ENCODE data around the gene TLE4.

The TLE4 gene

GRCh38 chr9:79662537-79662956, 90.8 kb downstream of the TLE4 start:
- TF ChIP-seq, protein P1, sequence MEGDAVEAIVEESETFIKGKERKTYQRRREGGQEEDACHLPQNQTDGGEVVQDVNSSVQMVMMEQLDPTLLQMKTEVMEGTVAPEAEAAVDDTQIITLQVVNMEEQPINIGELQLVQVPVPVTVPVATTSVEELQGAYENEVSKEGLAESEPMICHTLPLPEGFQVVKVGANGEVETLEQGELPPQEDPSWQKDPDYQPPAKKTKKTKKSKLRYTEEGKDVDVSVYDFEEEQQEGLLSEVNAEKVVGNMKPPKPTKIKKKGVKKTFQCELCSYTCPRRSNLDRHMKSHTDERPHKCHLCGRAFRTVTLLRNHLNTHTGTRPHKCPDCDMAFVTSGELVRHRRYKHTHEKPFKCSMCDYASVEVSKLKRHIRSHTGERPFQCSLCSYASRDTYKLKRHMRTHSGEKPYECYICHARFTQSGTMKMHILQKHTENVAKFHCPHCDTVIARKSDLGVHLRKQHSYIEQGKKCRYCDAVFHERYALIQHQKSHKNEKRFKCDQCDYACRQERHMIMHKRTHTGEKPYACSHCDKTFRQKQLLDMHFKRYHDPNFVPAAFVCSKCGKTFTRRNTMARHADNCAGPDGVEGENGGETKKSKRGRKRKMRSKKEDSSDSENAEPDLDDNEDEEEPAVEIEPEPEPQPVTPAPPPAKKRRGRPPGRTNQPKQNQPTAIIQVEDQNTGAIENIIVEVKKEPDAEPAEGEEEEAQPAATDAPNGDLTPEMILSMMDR (IDR thresholded peaks at IDR 0.05; ENCODE audit: insufficient read depth, low read depth, low read length, missing control alignments): no peak
- H3K4me3 ChIP-seq (ENCODE audit: low read depth, low read length): no peak overlapping the region
- DNase-seq (ENCODE audit: low read depth): no peak

GRCh38 chr9:79663300-79663699, 91.5 kb downstream of the TLE4 start:
- DNase-seq (ENCODE audit: low read depth): no peak
- no peak overlapping the region for H3K4me3 ChIP-seq (ENCODE audit: low read depth, low read length)
- TF ChIP-seq, protein P1 (IDR thresholded peaks at IDR 0.05; ENCODE audit: insufficient read depth, low read depth, low read length, missing control alignments): no peak

- TF ChIP-seq, protein P1 (IDR thresholded peaks at IDR 0.05; ENCODE audit: insufficient read depth, low read depth, low read length, missing control alignments): no peak
- no peak overlapping the region for H3K4me3 ChIP-seq (ENCODE audit: low read depth, low read length)
Observed at GRCh38 chr9:79663878-79664277, 92.1 kb downstream of the TLE4 start.

DNA sequence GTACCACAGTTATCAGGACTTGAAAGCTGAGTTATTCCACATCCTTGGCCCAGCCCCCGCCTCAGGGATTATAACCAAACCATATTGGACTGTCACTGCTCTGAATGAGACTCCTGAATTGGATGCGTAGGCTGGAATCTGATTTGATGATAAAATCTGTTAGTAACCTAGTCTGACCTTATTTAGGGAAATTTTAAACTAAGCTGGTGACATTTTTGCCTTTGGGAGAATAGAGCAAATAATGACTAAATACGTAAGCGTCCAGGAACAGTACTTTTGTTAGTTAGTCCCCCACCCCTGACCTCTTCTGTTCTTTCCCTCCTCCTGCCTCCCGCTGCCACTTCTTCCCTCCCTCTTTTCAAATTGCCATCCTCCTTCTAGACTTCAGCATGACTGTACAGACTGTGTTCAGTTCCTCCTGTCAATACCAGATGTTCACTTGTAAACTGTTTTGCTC, 92.6 kb downstream of the TLE4 start:
- TF ChIP-seq, protein P1 (IDR thresholded peaks at IDR 0.05; ENCODE audit: insufficient read depth, low read depth, low read length, missing control alignments): no peak
- DNase-seq (ENCODE audit: low read depth): no peak
- H3K4me3 ChIP-seq (ENCODE audit: low read depth, low read length): no peak overlapping the region

More at GRCh38 chr9:79663878-79664277, 92.1 kb downstream of the TLE4 start:
- DNase-seq (ENCODE audit: low read depth): no peak

DNA sequence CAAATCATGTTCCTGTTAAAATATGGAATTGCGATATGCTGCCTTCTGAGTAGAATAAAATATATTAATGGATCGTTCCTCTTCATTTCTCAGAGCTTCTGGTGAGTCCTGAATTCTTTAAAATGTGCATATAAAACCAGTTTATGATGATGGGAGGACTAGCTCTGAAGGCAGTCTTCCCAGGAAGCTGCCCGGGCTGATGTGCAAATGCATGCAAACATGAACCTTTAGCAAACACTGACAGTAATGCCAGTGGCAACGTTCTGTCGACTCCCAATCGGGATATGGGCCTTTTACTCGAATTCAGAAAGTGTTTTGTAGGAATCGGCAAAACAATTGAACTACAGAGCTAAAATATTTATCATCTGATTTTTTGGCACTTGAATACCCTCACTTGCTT, 93.6 kb downstream of the TLE4 start:
- TF ChIP-seq, protein P1 (IDR thresholded peaks at IDR 0.05; ENCODE audit: insufficient read depth, low read depth, low read length, missing control alignments): no peak
- H3K4me3 ChIP-seq (ENCODE audit: low read depth, low read length): no peak overlapping the region
- no peak for DNase-seq (ENCODE audit: low read depth)

DNA sequence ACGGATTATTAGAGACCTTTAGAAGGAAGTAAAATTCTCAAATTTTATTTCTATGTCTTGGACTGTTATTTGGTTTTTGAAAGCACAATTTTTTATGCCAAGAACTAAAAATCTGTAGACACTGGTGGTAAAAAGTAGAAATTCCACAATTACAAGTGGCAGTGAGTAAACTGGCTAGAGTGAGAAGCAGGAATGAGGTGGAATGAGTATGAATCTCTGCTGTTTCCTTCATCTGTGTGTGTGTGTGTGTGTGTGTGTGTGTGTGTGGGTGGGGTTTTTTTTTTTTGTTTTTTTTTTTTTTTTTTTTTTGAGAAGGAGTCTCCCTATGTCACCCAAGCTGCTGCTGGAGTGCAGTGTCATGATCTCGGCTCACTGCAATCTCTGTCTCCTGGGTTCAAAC, 94.2 kb downstream of the TLE4 start:
- DNase-seq (ENCODE audit: low read depth): no peak
- no peak overlapping the region for H3K4me3 ChIP-seq (ENCODE audit: low read depth, low read length)
- TF ChIP-seq, protein P1 (IDR thresholded peaks at IDR 0.05; ENCODE audit: insufficient read depth, low read depth, low read length, missing control alignments): no peak

DNA sequence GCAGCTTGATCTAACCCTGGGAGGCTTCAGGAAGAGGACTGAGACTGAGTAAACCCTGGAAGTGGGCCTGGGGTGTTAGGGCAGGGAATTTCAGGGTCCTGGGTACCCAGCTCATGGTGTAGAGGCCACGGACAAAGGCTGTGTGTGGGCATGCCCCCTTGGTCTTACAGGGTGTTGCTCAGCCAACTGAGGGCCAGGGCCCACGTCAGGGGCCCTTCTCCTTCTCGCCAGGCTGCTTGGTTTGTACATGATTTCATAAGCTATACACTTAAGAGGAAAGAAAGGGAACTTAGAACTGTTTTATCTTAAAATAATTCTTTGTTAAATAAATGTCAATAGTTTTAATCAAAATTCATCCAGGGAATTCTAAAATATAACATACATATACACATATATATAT, 95.4 kb downstream of the TLE4 start:
- H3K4me3 ChIP-seq (ENCODE audit: low read depth, low read length): no peak overlapping the region
- TF ChIP-seq, protein P1 (IDR thresholded peaks at IDR 0.05; ENCODE audit: insufficient read depth, low read depth, low read length, missing control alignments): no peak

More for the DNA sequence above, 95.4 kb downstream of the TLE4 start:
- DNase-seq (ENCODE audit: low read depth): no peak
